ENCODE measurements around the gene TRIM51.

GRCh38 chr11:55936300-55936699, 53.2 kb downstream of the TRIM51 start, which contains the start of gene OR5I1:
- TF ChIP-seq USF2 (IDR thresholded peaks at IDR 0.05; ENCODE audit: low read length) = no peak
- TF ChIP-seq, protein P1, sequence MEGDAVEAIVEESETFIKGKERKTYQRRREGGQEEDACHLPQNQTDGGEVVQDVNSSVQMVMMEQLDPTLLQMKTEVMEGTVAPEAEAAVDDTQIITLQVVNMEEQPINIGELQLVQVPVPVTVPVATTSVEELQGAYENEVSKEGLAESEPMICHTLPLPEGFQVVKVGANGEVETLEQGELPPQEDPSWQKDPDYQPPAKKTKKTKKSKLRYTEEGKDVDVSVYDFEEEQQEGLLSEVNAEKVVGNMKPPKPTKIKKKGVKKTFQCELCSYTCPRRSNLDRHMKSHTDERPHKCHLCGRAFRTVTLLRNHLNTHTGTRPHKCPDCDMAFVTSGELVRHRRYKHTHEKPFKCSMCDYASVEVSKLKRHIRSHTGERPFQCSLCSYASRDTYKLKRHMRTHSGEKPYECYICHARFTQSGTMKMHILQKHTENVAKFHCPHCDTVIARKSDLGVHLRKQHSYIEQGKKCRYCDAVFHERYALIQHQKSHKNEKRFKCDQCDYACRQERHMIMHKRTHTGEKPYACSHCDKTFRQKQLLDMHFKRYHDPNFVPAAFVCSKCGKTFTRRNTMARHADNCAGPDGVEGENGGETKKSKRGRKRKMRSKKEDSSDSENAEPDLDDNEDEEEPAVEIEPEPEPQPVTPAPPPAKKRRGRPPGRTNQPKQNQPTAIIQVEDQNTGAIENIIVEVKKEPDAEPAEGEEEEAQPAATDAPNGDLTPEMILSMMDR (IDR thresholded peaks at IDR 0.05; ENCODE audit: control extremely low read depth in 1 of 3, insufficient read depth in 1 of 3, low read depth in 1 of 3, low read length in 3 of 3) = no peak
- TF ChIP-seq RNF2 (IDR thresholded peaks at IDR 0.05; ENCODE audit: borderline replicate concordance, low read depth, low read length, missing control alignments, poor library complexity, severe bottlenecking) = no peak
- no peak for TF ChIP-seq GABPA (IDR thresholded peaks at IDR 0.05; ENCODE audit: borderline replicate concordance, insufficient read depth, low read length)
- TF ChIP-seq CBX8 (IDR thresholded peaks at IDR 0.05; ENCODE audit: borderline replicate concordance, low read depth, low read length) = no peak
